Endodermal cell (in vitro differentiated cells): Measurements from ENCODE around the gene DENND1C. TPM values are rescaled to one million over a fixed set of nuclear protein-coding genes. Genes with fewer than 3 reads are reported as not detected.
A peak's percentile ranks its signal among the peaks of the same experiment; 100 is the strongest.

Experiments
- DNase-seq: peaks from one replicate; pipeline ENCODE4 v3.0.0-alpha.2; 2017
- H3K27ac ChIP-seq: 2 replicates; pipeline ENCODE4 v1.5.1; 2013; ENCODE audit warnings: mild to moderate bottlenecking, low read depth, low read length, moderate library complexity
- H3K27me3 ChIP-seq: 2 replicates; pipeline ENCODE4 v1.6.1; 2013; ENCODE audit warnings: mild to moderate bottlenecking, low read length, moderate library complexity; ENCODE audit not compliant: insufficient read depth, control insufficient read depth, poor library complexity, severe bottlenecking
- H3K36me3 ChIP-seq: 2 replicates; pipeline ENCODE4 v1.7.0; 2013; ENCODE audit warnings: mild to moderate bottlenecking, low read length, moderate library complexity; ENCODE audit not compliant: control insufficient read depth, insufficient read depth
- H3K4me1 ChIP-seq: one replicate; pipeline ENCODE4 v1.7.0; 2013; ENCODE audit warnings: low read length; ENCODE audit not compliant: control insufficient read depth, insufficient read depth
- H3K4me3 ChIP-seq: 2 replicates; pipeline ENCODE4 v1.5.1; 2013; ENCODE audit warnings: mild to moderate bottlenecking, low read length, moderate library complexity
- H3K9ac ChIP-seq: 2 replicates; pipeline ENCODE4 v1.6.1; 2013; ENCODE audit warnings: mild to moderate bottlenecking, low read length, moderate library complexity; ENCODE audit not compliant: poor library complexity, severe bottlenecking; ENCODE audit errors: extremely low read depth
- H3K9me3 ChIP-seq: 2 replicates; pipeline ENCODE4 v1.6.1; 2013; ENCODE audit warnings: mild to moderate bottlenecking, low read length, moderate library complexity; ENCODE audit not compliant: control insufficient read depth
- H3K27ac Mint-ChIP-seq: 2 replicates; pipeline ENCODE4 v1.8.0; 2020; ENCODE audit warnings: mixed read lengths
- H3K27me3 Mint-ChIP-seq: 2 replicates; pipeline ENCODE4 v1.8.0; 2021; ENCODE audit warnings: mild to moderate bottlenecking, mixed read lengths; ENCODE audit not compliant: insufficient read depth
- H3K36me3 Mint-ChIP-seq: 2 replicates; pipeline ENCODE4 v1.8.0; 2020; ENCODE audit warnings: low read depth, mixed read lengths
- H3K4me1 Mint-ChIP-seq: 2 replicates; pipeline ENCODE4 v1.8.0; 2020; ENCODE audit warnings: mixed read lengths
- H3K4me3 Mint-ChIP-seq: 2 replicates; pipeline ENCODE4 v1.8.0; 2020; ENCODE audit warnings: mild to moderate bottlenecking, moderate library complexity, mixed read lengths
- H3K9me3 Mint-ChIP-seq: 2 replicates; pipeline ENCODE4 v1.8.0; 2020; ENCODE audit warnings: mild to moderate bottlenecking, mixed read lengths
- WGBS, 2 experiments: methylation state at CpG; one replicate each; pipeline versions ENCODE4 v1.1.5 to v1.1.7; 2013; ENCODE audit warnings: missing lambda C conversion rate in 2 of 2, mixed read lengths in 1 of 2; ENCODE audit not compliant: insufficient coverage in 1 of 2, insufficient read length in 1 of 2; 5-methylcytosine and 5-hydroxymethylcytosine counted together
- total RNA-seq, 2 donors: library from RNA; stranded (reverse); fragmentation: NEBNext Ultra II Directional in 1 of 2; extraction: Animal tissue kit (Norgen Biotek cat#: 25700) in 1 of 2; gene quantifications; 2 replicates in 1 of 2; 3 replicates in 1 of 2; pipeline ENCODE4 v1.2.1, GENCODE V29; 2021
- TF ChIP-seq, protein P1 (sequence below): fragments of 200-600 bp; sonication (generic); conservative IDR thresholded peaks from 2 replicates; pipeline ENCODE4 v1.5.0; 2021; ENCODE audit warnings: antibody characterized with exemption, mild to moderate bottlenecking

DENND1C gene
- total RNA-seq, 2 donors from 2014 or later, result 1.7 to 2.1 TPM

DNA sequence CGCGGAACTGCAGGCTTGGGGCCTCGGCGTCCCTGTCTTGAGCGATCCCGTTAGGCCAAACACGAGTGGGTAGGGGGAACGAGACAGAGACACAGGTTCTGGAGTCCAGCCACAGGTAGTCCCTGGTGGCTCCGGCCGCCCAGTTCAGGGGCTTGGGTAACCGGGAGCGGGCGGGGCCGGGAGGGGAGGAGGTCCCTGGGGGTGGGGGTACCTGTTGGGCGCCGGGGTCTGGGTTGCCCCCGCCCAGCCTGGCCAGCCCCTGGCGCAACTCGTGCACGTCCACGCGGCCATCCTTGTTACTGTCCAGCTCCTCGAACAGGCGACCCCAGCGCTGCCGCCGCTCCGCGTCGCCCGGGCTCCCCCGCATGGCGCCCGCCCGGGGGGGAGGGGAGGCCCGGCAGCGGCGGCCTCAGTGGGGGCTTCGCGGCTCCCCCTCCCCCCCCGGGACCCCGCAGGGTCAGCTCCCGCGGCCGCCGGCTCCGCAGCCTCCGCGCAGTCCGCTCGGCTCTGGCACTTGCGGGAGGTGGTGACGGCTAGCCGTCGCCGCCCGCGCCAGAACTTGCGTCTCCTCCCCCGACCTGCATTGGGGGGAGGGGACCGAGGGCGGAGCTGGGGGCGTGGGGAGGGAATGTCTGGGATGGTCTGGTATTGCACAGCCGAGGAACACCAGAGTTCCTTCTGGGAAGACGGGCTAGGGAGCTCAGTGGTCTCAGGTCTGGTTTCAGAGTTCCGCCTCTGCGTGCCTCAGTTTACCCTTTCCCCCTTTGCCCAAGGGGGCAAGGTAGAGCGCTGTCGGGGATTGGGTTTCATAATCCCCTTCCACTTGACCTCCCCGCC is 22.1 kb downstream of the DENND1C start, which contains the start of gene SLC25A23:
TSS of gene SLC25A23 (minus strand) at position 531 of the 837 bp plus-strand sequence. CDS start at position 367, 164 bp downstream.
- WGBS, 2 experiments, result 0 to 1% methylated on average over 3 to 68 of the region's 70 CpGs
- peaks cover 7% of the 10 kb centered on the region for H3K4me1 Mint-ChIP-seq
- peaks cover 20% of the 10 kb centered on the region for H3K36me3 Mint-ChIP-seq
- H3K27me3 Mint-ChIP-seq, result peaks cover 23% of the 10 kb centered on the region
- Histone ChIP-seq H3K36me3 (peaks cover 17% of the 10 kb centered on the region), H3K9me3 (peaks cover 12% of the 10 kb centered on the region), H3K27me3 (peaks cover 4% of the 10 kb centered on the region), H3K27ac (peak within 1 kb of the TSS; percentile 25), H3K9ac (peak within 1 kb of the TSS; percentile 30), H3K4me1 (no peaks in the 10 kb centered on the region), H3K4me3 (peak within 1 kb of the TSS; percentile 87)
- peak within 1 kb of the TSS; percentile 69 for H3K4me3 Mint-ChIP-seq
- H3K27ac Mint-ChIP-seq, result peak within 1 kb of the TSS; percentile 92
- H3K9me3 Mint-ChIP-seq, result peaks cover 10% of the 10 kb centered on the region
- DNase-seq, result peak; percentile 92
- TF ChIP-seq, protein P1, sequence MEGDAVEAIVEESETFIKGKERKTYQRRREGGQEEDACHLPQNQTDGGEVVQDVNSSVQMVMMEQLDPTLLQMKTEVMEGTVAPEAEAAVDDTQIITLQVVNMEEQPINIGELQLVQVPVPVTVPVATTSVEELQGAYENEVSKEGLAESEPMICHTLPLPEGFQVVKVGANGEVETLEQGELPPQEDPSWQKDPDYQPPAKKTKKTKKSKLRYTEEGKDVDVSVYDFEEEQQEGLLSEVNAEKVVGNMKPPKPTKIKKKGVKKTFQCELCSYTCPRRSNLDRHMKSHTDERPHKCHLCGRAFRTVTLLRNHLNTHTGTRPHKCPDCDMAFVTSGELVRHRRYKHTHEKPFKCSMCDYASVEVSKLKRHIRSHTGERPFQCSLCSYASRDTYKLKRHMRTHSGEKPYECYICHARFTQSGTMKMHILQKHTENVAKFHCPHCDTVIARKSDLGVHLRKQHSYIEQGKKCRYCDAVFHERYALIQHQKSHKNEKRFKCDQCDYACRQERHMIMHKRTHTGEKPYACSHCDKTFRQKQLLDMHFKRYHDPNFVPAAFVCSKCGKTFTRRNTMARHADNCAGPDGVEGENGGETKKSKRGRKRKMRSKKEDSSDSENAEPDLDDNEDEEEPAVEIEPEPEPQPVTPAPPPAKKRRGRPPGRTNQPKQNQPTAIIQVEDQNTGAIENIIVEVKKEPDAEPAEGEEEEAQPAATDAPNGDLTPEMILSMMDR, result no peak

DNA sequence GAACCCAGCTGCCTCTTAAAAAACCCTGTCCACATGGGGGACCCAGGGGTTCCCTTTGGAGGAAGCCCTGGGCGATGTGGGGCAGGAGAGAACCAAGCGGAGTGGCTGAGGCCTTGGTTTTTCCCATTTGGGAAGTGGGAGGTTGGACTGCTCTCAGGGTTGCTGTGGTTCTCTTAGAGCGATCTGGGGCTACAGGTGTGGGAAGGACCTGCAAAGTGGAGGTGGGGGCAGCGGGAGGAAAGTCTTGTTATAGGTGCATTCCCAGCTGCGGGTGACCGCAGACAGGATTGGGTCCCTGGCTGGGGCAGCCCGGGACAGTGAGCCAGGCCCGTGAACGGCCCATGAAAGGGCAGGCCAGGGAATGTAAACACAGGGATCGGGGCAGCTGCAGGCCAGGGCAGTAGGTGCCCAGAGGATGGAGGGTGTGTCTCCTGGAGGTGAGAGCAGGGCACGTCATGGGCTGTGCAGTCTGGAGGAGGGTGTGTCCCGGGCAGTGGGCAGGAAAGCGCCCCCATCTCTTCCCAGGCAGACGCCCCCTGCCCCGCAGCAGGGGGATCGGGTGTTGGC is 22.8 kb downstream of the DENND1C start:
- TF ChIP-seq, protein P1, result peak; percentile 18
- H3K27ac Mint-ChIP-seq, result peak overlapping the region; percentile 52
- Histone ChIP-seq H3K4me1 (no peaks in the 10 kb centered on the region), H3K9me3 (peaks cover 19% of the 10 kb centered on the region), H3K36me3 (peaks cover 24% of the 10 kb centered on the region), H3K4me3 (peak overlapping the region; percentile 87), H3K27ac (no peak overlapping the region), H3K27me3 (peaks cover 4% of the 10 kb centered on the region), H3K9ac (peak overlapping the region; percentile 30)
- peak overlapping the region; percentile 69 for H3K4me3 Mint-ChIP-seq
- H3K4me1 Mint-ChIP-seq, result peaks cover 7% of the 10 kb centered on the region
- peaks cover 27% of the 10 kb centered on the region for H3K36me3 Mint-ChIP-seq
- H3K9me3 Mint-ChIP-seq, result peaks cover 17% of the 10 kb centered on the region
- peak; percentile 60 for DNase-seq
- 53 to 58% methylated on average over 13 to 16 of the region's 16 CpGs for WGBS, 2 experiments
- H3K27me3 Mint-ChIP-seq, result peaks cover 22% of the 10 kb centered on the region

DNA sequence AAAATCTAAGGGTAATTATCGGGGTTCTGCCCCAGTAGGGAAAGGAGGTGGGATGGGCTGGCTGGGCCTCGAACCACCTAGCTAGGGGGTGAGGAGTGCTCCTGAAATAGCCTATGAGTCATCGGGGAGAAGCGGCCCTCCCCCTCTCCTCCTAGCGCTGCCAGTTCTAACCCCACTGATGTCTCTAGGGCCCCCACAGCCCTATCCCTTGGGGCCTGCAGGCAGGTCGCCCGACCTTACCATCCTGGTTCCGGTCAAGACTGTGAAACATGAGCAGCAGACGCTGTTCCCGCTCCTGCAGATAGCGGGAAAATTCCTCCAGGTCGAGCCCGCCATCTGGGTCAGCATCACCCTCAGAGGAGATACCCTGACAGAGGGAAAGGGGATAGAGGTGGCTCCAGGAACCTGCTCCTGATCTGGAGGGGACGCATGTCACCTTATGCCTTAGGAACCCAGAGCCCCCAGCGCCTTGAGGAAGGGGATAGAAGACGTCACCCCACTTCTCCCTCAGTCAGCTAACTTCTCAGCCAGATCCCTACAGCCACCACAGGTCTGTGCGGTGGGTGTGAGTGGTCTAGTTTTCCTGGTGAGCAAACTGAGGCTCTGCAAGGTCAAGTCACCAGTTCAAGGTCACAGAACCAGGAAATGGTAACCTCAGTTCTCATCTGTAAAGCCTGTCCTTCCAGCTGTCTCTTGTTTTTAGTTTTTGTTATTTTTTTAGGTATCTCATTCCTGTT is 23.5 kb downstream of the DENND1C start:
- no peak overlapping the region for H3K27ac Mint-ChIP-seq

More for the DNA sequence above, 23.5 kb downstream of the DENND1C start:
- 85 to 89% methylated on average over 12 to 17 of the region's 17 CpGs for WGBS, 2 experiments
- TF ChIP-seq, protein P1, result no peak
- Histone ChIP-seq H3K4me3 (peak overlapping the region; percentile 87), H3K36me3 (peaks cover 30% of the 10 kb centered on the region), H3K9ac (no peak overlapping the region), H3K4me1 (no peaks in the 10 kb centered on the region), H3K27ac (no peak overlapping the region), H3K27me3 (peaks cover 4% of the 10 kb centered on the region), H3K9me3 (peaks cover 26% of the 10 kb centered on the region)
- Mint-ChIP-seq H3K36me3 (peaks cover 33% of the 10 kb centered on the region), H3K4me1 (peaks cover 7% of the 10 kb centered on the region), H3K27me3 (peaks cover 22% of the 10 kb centered on the region), H3K9me3 (peaks cover 24% of the 10 kb centered on the region), H3K4me3 (peak overlapping the region; percentile 69)
- DNase-seq, result no peak
